ENCODE results near the gene LPIN2. TPM values are rescaled to one million over a fixed set of nuclear protein-coding genes. Genes with fewer than 3 reads are reported as not detected.
"Not testable (repeated sequence)": the region's sequence is repeated elsewhere in the genome, so short reads cannot be mapped to it uniquely, and the experiment has no call there.

The LPIN2 gene
- total and polyA plus RNA-seq, 12 donors, result 1.9 to 15.9 (median 7.6) TPM

- no peak for TF ChIP-seq CTCF (IDR thresholded peaks at IDR 0.05)
- Histone ChIP-seq H3K4me3 (no peak overlapping the region), H3K27ac (no peak overlapping the region), H3K9me3 (no peaks in the 10 kb centered on the region), H3K36me3 (peaks cover 0 to 42% (median 0%) of the 10 kb centered on the region in 9 donors), H3K27me3 (no peaks in the 10 kb centered on the region), H3K4me1 (peaks cover 0 to 39% (median 9%) of the 10 kb centered on the region in 9 donors)
- 88 to 94% methylated on average over 4 of the region's 4 CpGs for WGBS, 2 donors
- ATAC-seq (no peak), DNase-seq (no peak)
- intact Hi-C loops (cut with DNase I), result loop anchor here in 1 of 10 donors (10.0 kb wide), 1 partner anchor 56 kb away; no protein-coding TSS in a partner anchor
Observed at GRCh38 chr18:3008541-3008940, 4.4 kb downstream of the LPIN2 start.

GRCh38 chr18:3007491-3007890 lies 5.5 kb downstream of the LPIN2 start:
- Histone ChIP-seq H3K4me3 (no peak overlapping the region), H3K27me3 (no peaks in the 10 kb centered on the region), H3K4me1 (peaks cover 0 to 37% (median 9%) of the 10 kb centered on the region in 9 donors), H3K9me3 (no peaks in the 10 kb centered on the region), H3K36me3 (peaks cover 0 to 46% (median 0%) of the 10 kb centered on the region in 9 donors), H3K27ac (no peak overlapping the region)
- 91 to 92% methylated on average over 3 of the region's 3 CpGs for WGBS, 2 donors
- TF ChIP-seq CTCF (IDR thresholded peaks at IDR 0.05), result no peak
- DNase-seq, result no peak
- intact Hi-C loops (cut with DNase I), result loop anchor here in 1 of 10 donors (10.0 kb wide), 1 partner anchor 57 kb away; no protein-coding TSS in a partner anchor
- ATAC-seq, result no peak

GRCh38 chr18:3005462-3005861 lies 7.5 kb downstream of the LPIN2 start:
- WGBS, 2 donors, result 93 to 99% methylated on average over 6 of the region's 6 CpGs
- DNase-seq, result no peak
- intact Hi-C loops (cut with DNase I), result loop anchor here in 1 of 10 donors (10.0 kb wide), 1 partner anchor 59 kb away; no protein-coding TSS in a partner anchor
- no peak for ATAC-seq
- peaks cover 0 to 37% (median 0%) of the 10 kb centered on the region in 9 donors for H3K36me3 ChIP-seq
- H3K4me1 ChIP-seq, result peaks cover 0 to 19% (median 0%) of the 10 kb centered on the region in 9 donors
- peaks cover 0 to 7% (median 0%) of the 10 kb centered on the region in 11 donors for H3K9me3 ChIP-seq
- TF ChIP-seq CTCF (IDR thresholded peaks at IDR 0.05), result no peak
- no peaks in the 10 kb centered on the region for H3K27me3 ChIP-seq
- H3K4me3 ChIP-seq, result no peak overlapping the region
- H3K27ac ChIP-seq, result no peak overlapping the region

- peaks cover 0 to 30% (median 0%) of the 10 kb centered on the region in 9 donors for H3K36me3 ChIP-seq
- intact Hi-C loops (cut with DNase I), result loop anchor here in 1 of 10 donors (10.0 kb wide), 1 partner anchor 61 kb away; no protein-coding TSS in a partner anchor
- H3K4me3 ChIP-seq, result not testable (repeated sequence)
Observed at GRCh38 chr18:3003766-3004165, 9.2 kb downstream of the LPIN2 start.

GRCh38 chr18:3002732-3003131 lies 10.2 kb downstream of the LPIN2 start:
- H3K27me3 ChIP-seq, result no peaks in the 10 kb centered on the region
- no peak for TF ChIP-seq CTCF (IDR thresholded peaks at IDR 0.05)
- no peak overlapping the region for H3K4me3 ChIP-seq
- peaks cover 2 to 24% (median 21%) of the 10 kb centered on the region in 9 donors for H3K4me1 ChIP-seq
- H3K27ac ChIP-seq, result no peak overlapping the region
- WGBS, 2 donors, result 53 to 61% methylated on average over 5 of the region's 5 CpGs
- peak in 1 of 8 donors; percentile 33 for ATAC-seq
- intact Hi-C loops (cut with DNase I), result loop anchor here in 1 of 10 donors (10.0 kb wide), 1 partner anchor 62 kb away; no protein-coding TSS in a partner anchor
- no peak for DNase-seq
- H3K36me3 ChIP-seq, result peaks cover 0 to 24% (median 0%) of the 10 kb centered on the region in 9 donors
- peaks cover 0 to 7% (median 0%) of the 10 kb centered on the region in 11 donors for H3K9me3 ChIP-seq

More at GRCh38 chr18:3003766-3004165, 9.2 kb downstream of the LPIN2 start:
- H3K27me3 ChIP-seq, ATAC-seq, H3K9me3 ChIP-seq, H3K27ac ChIP-seq, DNase-seq: not testable (repeated sequence)
- 83 to 90% methylated on average over 8 of the region's 8 CpGs for WGBS, 2 donors
- H3K4me1 ChIP-seq, result peaks cover 0 to 15% (median 10%) of the 10 kb centered on the region in 9 donors
